Keratinocyte (primary cell): Measurements from ENCODE around the gene ANKRD28. TPM values are rescaled to one million over a fixed set of nuclear protein-coding genes. Genes with fewer than 3 reads are reported as not detected.

Source experiments
- DNase-seq: peaks from one replicate; pipeline ENCODE4 v3.0.0-alpha.2; 2011; ENCODE audit warnings: low read depth, missing footprints, low spot score
- FAIRE-seq: peaks from 2 replicates; lab custom pipeline; 2011; peaks lifted over from hg19 to GRCh38; lab: Jason Lieb, UNC
- H2AFZ ChIP-seq: 2 replicates; pipeline ENCODE4 v1.6.0; 2012; ENCODE audit warnings: low read length, control low read depth, inconsistent platforms; ENCODE audit not compliant: control insufficient read depth
- H3K27ac ChIP-seq: 2 replicates; pipeline ENCODE4 v1.5.1; 2011; ENCODE audit warnings: low read length; ENCODE audit not compliant: control insufficient read depth, insufficient read depth
- H3K27me3 ChIP-seq: 3 replicates; pipeline ENCODE4 v1.6.0; 2011; ENCODE audit warnings: low read length; ENCODE audit not compliant: control insufficient read depth, insufficient read depth; ENCODE audit errors: extremely low read depth
- H3K36me3 ChIP-seq, 2 experiments: 2 replicates in 1 of 2; 3 replicates in 1 of 2; pipeline ENCODE4 v1.5.1; 2011; ENCODE audit warnings: low read length in 2 of 2, mild to moderate bottlenecking in 1 of 2; ENCODE audit not compliant: control insufficient read depth in 2 of 2, insufficient read depth in 2 of 2; ENCODE audit errors: extremely low read depth in 1 of 2
- H3K4me1 ChIP-seq: 3 replicates; pipeline ENCODE4 v1.5.1; 2011; ENCODE audit warnings: low read length; ENCODE audit not compliant: control insufficient read depth, insufficient read depth; ENCODE audit errors: extremely low read depth
- H3K4me2 ChIP-seq: 3 replicates; pipeline ENCODE4 v1.6.0; 2011; ENCODE audit warnings: low read depth, low read length; ENCODE audit not compliant: control insufficient read depth, insufficient read depth; ENCODE audit errors: extremely low read depth
- H3K4me3 ChIP-seq, 3 experiments: fragments of 200-600 bp in 1 of 3; sonication (generic) in 1 of 3; 2 replicates in 2 of 3; 3 replicates in 1 of 3; pipeline ENCODE4 v1.5.1; 2011 to 2016; ENCODE audit warnings: low read length in 3 of 3, mild to moderate bottlenecking in 3 of 3, control low read depth in 2 of 3, inconsistent platforms in 1 of 3, low read depth in 1 of 3, mixed read lengths in 1 of 3, mixed run types in 1 of 3, moderate library complexity in 1 of 3; ENCODE audit not compliant: control insufficient read depth in 2 of 3, insufficient read depth in 2 of 3; ENCODE audit errors: extremely low read depth in 1 of 3
- H3K79me2 ChIP-seq: 2 replicates; pipeline ENCODE4 v1.6.0; 2012; ENCODE audit warnings: low read length; ENCODE audit not compliant: control insufficient read depth, insufficient read depth
- H3K9ac ChIP-seq: 3 replicates; pipeline ENCODE4 v1.6.0; 2011; ENCODE audit warnings: low read length; ENCODE audit not compliant: control insufficient read depth, insufficient read depth; ENCODE audit errors: extremely low read depth
- H3K9me1 ChIP-seq: 3 replicates; pipeline ENCODE4 v1.6.0; 2011; ENCODE audit warnings: low read length; ENCODE audit not compliant: control insufficient read depth, insufficient read depth; ENCODE audit errors: extremely low read depth
- H3K9me3 ChIP-seq: 2 replicates; pipeline ENCODE4 v1.5.1; 2012; ENCODE audit warnings: low read depth, low read length; ENCODE audit not compliant: control insufficient read depth
- H4K20me1 ChIP-seq: 3 replicates; pipeline ENCODE4 v1.6.0; 2011; ENCODE audit warnings: low read length; ENCODE audit not compliant: control insufficient read depth, insufficient read depth; ENCODE audit errors: extremely low read depth
- EZH2 ChIP-seq: IDR thresholded peaks from one replicate; pipeline ENCODE4 v1.6.1; 2012; ENCODE audit warnings: inconsistent platforms, mild to moderate bottlenecking, low read length, moderate library complexity
- dilution Hi-C: fragments of 300-500 bp; cut with MboI; formaldehyde crosslinking; loops from one replicate; pipeline ENCODE4 v1.7.0; 2020; ENCODE audit warnings: low sequenced_read_pairs; ENCODE audit not compliant: extremely low pct_ligation_motif_present
- polyA plus RNA-seq, 5 experiments: library from polyadenylated mRNA; depleted of rRNA in 3 of 5; stranded (reverse) in 3 of 5; stranded (forward) in 1 of 5; unstranded in 1 of 5; fragments of >200 nt; gene quantifications; 1 replicate in 1 of 5; 2 replicates in 3 of 5; 3 replicates in 1 of 5; pipeline versions ENCODE4 v1.2.1 to v1.2.3, GENCODE V29; 2011 to 2012; ENCODE audit warnings: missing spikeins in 2 of 5, low read depth in 1 of 5, low replicate concordance in 1 of 5
- TF ChIP-seq, protein P1 (sequence below), 3 experiments: IDR thresholded peaks in 1 of 3; conservative IDR thresholded peaks in 1 of 3; optimal IDR thresholded peaks in 1 of 3; 2 replicates in 2 of 3; 3 replicates in 1 of 3; pipeline versions ENCODE3 to v1.5.1; 2011; ENCODE audit warnings: low read length in 3 of 3, mild to moderate bottlenecking in 3 of 3, moderate library complexity in 2 of 3, control low read depth in 1 of 3, inconsistent platforms in 1 of 3; ENCODE audit not compliant: insufficient read depth in 2 of 3; ENCODE audit errors: extremely low read depth in 1 of 3

The ANKRD28 gene
- polyA plus RNA-seq, 1 donor (not counting 4 experiments of a cell fraction or from before 2014, with no cell fraction given): 32.7 TPM

DNA sequence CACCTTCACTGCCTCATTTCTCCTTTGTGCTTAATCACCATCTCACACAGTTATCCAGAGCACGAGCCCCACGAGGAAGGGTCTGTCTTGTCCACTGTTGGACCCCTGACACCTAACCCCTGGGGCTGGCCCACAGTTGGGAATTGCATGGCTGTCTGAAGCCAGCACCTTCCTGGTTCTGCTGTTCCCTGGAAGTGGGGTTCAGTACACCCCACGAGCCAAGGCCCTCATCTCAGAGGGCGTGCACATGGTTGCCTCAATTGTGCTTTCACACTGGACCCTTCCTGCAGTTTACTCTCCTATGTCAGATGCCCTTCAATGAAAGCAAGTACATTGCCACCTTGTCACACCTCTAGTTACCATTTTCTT is 165.6 kb downstream of the ANKRD28 start:
- H3K9me3 ChIP-seq: no peaks in the 10 kb centered on the region
- no peak for FAIRE-seq

DNA sequence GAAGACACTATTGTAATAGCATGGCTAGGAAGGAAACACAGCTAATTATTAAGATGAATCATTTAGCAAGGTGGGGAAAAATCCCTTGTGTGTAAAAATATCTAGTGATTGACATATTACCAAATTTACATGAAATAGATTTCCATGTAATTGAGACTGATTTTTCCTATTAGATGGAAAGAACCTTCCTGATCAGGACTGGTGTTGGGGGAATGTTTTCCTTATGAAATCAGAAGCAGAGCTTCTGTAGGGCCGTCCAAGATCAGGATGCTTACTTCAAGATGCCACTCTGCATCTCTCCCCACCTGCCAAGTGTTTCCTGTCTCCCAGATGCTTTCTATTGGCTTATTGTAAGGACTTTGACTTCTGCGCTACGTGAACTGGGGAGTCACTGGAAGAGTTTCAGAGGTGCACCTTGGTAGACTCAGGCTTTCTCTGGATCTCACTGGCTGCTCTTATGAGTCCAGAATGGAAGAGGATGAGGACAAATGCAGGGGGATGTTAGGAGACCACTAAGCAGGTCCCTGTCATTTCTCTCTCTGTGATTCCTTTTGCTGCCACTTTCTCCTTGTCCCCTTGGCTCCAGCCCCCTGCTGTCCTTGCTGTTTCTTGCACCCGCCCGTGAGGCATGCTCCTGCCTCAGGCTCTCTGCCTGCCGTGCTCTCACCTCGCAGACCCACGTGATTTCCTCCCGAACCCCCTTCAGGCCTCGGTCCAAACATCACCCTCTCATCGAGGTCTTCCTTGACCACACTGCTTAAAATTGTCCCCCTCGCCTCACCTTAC is 166.2 kb downstream of the ANKRD28 start:
- no peak overlapping the region for H2AFZ ChIP-seq
- H3K9ac ChIP-seq: no peak overlapping the region
- TF ChIP-seq EZH2: no peak
- TF ChIP-seq, protein P1, sequence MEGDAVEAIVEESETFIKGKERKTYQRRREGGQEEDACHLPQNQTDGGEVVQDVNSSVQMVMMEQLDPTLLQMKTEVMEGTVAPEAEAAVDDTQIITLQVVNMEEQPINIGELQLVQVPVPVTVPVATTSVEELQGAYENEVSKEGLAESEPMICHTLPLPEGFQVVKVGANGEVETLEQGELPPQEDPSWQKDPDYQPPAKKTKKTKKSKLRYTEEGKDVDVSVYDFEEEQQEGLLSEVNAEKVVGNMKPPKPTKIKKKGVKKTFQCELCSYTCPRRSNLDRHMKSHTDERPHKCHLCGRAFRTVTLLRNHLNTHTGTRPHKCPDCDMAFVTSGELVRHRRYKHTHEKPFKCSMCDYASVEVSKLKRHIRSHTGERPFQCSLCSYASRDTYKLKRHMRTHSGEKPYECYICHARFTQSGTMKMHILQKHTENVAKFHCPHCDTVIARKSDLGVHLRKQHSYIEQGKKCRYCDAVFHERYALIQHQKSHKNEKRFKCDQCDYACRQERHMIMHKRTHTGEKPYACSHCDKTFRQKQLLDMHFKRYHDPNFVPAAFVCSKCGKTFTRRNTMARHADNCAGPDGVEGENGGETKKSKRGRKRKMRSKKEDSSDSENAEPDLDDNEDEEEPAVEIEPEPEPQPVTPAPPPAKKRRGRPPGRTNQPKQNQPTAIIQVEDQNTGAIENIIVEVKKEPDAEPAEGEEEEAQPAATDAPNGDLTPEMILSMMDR (optimal IDR thresholded peaks at IDR 0.05 in 1 of 3, IDR thresholded peaks at IDR 0.05 in 1 of 3, conservative IDR thresholded peaks at IDR 0.05 in 1 of 3; ENCODE audit: extremely low read depth in 1 of 3, insufficient read depth in 2 of 3, low read length in 3 of 3): no peak
- H3K27ac ChIP-seq: no peak overlapping the region
- H3K79me2 ChIP-seq: no peaks in the 10 kb centered on the region
- H3K36me3 ChIP-seq: no peaks in the 10 kb centered on the region
- H3K4me3 ChIP-seq: no peak overlapping the region
- H3K9me1 ChIP-seq: no peaks in the 10 kb centered on the region
- H4K20me1 ChIP-seq: no peaks in the 10 kb centered on the region
- H3K4me1 ChIP-seq: peaks cover 30% of the 10 kb centered on the region
- no peak for FAIRE-seq
- H3K27me3 ChIP-seq: no peaks in the 10 kb centered on the region
- DNase-seq: no peak
- dilution Hi-C loops: no loop called here
- H3K9me3 ChIP-seq: no peaks in the 10 kb centered on the region
- H3K4me2 ChIP-seq: peak overlapping the region; percentile 93

More for the DNA sequence above, 165.6 kb downstream of the ANKRD28 start:
- Histone ChIP-seq H3K27me3 (no peaks in the 10 kb centered on the region), H2AFZ (no peak overlapping the region), H3K36me3 (no peaks in the 10 kb centered on the region), H4K20me1 (no peaks in the 10 kb centered on the region), H3K27ac (no peak overlapping the region), H3K4me1 (peaks cover 33% of the 10 kb centered on the region), H3K4me3 (no peak overlapping the region), H3K9me1 (no peaks in the 10 kb centered on the region), H3K79me2 (no peaks in the 10 kb centered on the region), H3K4me2 (no peak overlapping the region), H3K9ac (no peak overlapping the region)
- no peak for TF ChIP-seq EZH2
- TF ChIP-seq, protein P1 (optimal IDR thresholded peaks at IDR 0.05 in 1 of 3, IDR thresholded peaks at IDR 0.05 in 1 of 3, conservative IDR thresholded peaks at IDR 0.05 in 1 of 3; ENCODE audit: extremely low read depth in 1 of 3, insufficient read depth in 2 of 3, low read length in 3 of 3): no peak
- dilution Hi-C loops: no loop called here
- DNase-seq: no peak
